Hematopoietic multipotent progenitor cell (in vitro differentiated cells): ENCODE results near the gene OR4E2. TPM values are rescaled to one million over a fixed set of nuclear protein-coding genes. Genes with fewer than 3 reads are reported as not detected.
"Not testable (repeated sequence)": the region's sequence is repeated elsewhere in the genome, so short reads cannot be mapped to it uniquely, and the experiment has no call there.

ENCODE experiments used
- DNase-seq, 3 donors: peaks; one replicate each; pipeline ENCODE4 v3.0.0-alpha.2; 2011 to 2015; ENCODE audit warnings: low read depth in 2 of 3, low spot score in 2 of 3
- small RNA-seq: library from RNA; depleted of rRNA; stranded (forward); fragments of <200 nt; gene quantifications from one replicate; pipeline ENCODE3, GENCODE V24; 2012
- total RNA-seq: library from RNA; depleted of rRNA; stranded (reverse); fragments of >200 nt; gene quantifications from one replicate; pipeline ENCODE4 v1.2.3, GENCODE V29; 2012

Gene OR4E2
- total RNA-seq, 1 donor = under 0.01 TPM

DNA sequence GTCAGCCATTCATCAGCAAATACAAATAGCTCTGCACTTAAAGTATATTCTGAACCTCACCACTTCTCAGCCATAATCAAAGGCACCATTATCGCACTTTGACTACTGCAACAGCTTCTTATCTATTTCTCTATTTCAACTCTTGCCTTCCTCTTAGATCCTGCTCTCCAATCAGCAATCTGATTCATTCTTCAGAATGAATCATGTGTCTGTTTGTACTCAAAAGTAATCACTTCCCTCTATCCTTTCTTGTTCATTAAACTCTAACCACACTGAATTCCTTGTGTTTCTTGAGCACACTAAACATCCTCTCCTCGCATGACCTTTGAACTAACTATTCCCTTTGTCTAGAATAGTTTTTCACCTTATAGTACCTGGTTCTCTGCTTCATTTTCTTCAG is 32.8 kb downstream of the OR4E2 start:
- no peak for DNase-seq

DNA sequence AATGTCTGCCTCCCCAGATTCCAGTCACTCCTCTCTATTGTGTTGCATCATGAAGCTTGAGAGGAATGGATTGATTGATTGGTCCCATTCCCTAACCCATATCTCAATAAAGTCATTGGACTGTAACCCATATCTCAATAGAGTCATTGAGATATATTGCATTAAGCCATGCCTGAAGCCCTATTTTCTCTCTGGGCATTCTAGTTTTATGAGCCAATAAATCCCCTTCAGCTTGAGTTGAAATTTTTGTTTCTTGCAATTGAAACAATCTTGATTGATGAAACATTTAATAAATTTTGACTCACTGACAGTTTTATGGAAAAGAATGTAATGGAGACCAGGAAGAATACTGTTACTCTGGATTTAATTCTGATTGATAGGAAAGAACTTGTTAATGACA is 40.8 kb downstream of the OR4E2 start:
- no peak for DNase-seq

GRCh38 chr14:21697662-21698061 is 44.0 kb downstream of the OR4E2 start:
- DNase-seq = not testable (repeated sequence)

DNA sequence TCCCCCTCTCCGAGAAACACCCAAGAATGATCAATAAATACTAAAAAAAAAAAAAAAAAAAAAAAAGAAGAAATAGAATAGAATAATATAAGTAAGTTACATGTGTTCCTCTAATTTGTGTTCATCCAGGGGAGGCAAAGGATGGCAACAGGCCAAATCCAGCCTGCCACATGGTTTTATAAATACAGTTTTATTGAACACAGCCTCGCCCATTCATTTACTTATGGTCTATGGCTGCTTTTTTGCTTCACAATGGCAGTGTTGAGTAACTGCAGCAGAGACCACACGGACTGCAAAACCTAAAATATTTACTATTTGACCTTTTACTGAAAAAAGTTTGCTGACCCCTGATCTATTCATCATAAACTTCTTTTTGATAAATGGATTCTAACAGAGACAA is 44.9 kb downstream of the OR4E2 start:
- DNase-seq = not testable (repeated sequence)

GRCh38 chr14:21699551-21699950 is 45.9 kb downstream of the OR4E2 start:
- no peak for DNase-seq

- DNase-seq = no peak
Measured at GRCh38 chr14:21702316-21702715, 48.7 kb downstream of the OR4E2 start.

DNA sequence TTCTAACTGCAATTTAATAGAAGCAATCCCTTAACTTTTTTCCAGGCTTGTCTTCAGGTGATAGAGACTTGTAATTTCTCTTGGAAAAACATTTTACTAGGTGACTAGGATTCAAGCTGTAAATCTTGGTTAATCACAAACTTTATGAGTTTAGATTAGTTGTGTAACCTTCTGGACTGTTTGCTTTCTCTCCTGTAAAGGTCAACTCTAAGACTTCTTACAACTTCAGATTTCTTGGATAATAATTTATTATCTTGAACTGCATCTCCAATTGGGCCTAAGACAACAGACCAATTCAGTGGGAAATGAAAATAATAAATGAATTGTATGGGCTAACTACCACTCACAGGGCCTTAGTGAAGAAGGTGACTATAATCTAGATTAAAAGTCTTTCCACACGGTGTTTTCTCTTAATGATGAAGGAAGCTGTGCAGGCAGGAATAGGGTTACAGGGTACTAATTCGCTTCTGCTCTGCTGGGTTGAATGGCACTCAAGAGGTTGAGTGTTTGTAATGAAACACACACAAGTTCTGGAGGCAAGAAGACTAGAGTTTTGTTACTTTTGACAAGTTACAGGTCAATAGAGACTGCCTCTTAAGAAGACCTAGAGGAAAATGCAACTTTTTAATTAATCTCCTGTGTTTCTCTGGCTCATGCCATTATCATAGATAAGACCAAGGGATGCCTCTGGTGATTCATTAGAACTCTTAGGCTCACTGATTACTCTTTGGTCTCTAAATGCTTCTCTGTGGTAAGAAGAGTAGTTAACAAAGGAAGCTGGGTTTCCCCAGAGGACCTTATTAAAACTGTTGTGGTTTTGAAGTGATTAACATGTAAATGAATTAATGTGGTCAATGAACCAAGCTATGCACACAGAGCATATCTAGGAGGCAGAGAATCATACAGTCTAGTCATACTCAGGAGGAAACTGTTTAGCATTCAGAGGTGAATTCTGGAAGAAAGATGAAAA is 50.0 kb downstream of the OR4E2 start:
- DNase-seq = peak in 1 of 3 donors; percentile 22

- no peak for DNase-seq
Measured at GRCh38 chr14:21704338-21704737, 50.7 kb downstream of the OR4E2 start.

DNA sequence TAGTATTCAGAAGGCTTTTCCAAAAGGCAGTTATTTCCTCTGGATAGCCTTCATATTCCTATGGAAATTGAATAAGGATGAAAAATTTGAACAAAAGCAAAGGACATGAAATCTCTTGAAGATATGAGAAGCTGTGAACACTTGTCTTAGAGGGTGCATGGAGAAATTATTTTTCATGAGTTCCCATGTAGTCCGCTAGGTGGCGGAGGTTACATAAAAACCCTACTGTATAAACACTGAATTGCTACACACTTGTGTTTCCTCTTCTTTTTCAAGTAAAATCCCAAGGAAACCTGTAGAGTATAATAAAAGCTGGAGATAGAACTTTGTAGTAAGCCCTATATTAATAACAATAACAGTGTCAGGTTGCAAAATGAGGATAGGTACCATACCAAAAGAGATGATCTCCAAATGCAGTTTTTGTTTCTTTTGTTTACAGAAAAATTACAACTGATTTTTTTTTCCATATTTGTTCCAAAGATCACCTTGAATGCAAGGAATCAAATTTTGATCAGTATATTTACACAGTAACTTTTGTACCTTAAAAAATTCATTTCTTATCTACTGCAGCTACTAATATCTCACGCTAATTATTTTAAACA is 57.8 kb downstream of the OR4E2 start:
- peak in 2 of 3 donors; percentile 30 to 64 for DNase-seq

GRCh38 chr14:21712036-21712435 is 58.4 kb downstream of the OR4E2 start:
- no peak for DNase-seq

- DNase-seq = no peak
Measured at GRCh38 chr14:21714318-21714929, 60.8 kb downstream of the OR4E2 start.

Small RNA genes lying within 50 kb of the gene (small RNA-seq; reads per million reads assigned to genes)
- gene AC243972.3 = not detected

Other genes with a start within 250 kb of the OR4E2 start
- gene CHD8, start 197.7 kb upstream of the OR4E2 start, total RNA-seq = 78.6 TPM
- gene RAB2B, start 176.9 kb upstream of the OR4E2 start, total RNA-seq = 19.1 TPM
- gene TOX4, start 176.6 kb upstream of the OR4E2 start, total RNA-seq = 36.9 TPM
- gene METTL3, start 142.5 kb upstream of the OR4E2 start, total RNA-seq = 126 TPM
- 7.0 TPM for gene SALL2, start 127.5 kb upstream of the OR4E2 start, total RNA-seq
- gene OR10G3, start 73.8 kb upstream of the OR4E2 start, total RNA-seq = not detected
- gene OR10G2, start 18.9 kb upstream of the OR4E2 start, total RNA-seq = not detected
- gene OR4E1, start 20.0 kb downstream of the OR4E2 start, total RNA-seq = 0.27 TPM